Endodermal cell (in vitro differentiated cells): ENCODE results near the gene TRIM41. TPM values are rescaled to one million over a fixed set of nuclear protein-coding genes. Genes with fewer than 3 reads are reported as not detected.

Experiments
- DNase-seq: peaks from one replicate; pipeline ENCODE4 v3.0.0-alpha.2; 2017
- H3K27ac ChIP-seq: 2 replicates; pipeline ENCODE4 v1.5.1; 2013; ENCODE audit warnings: mild to moderate bottlenecking, low read depth, low read length, moderate library complexity
- H3K27me3 ChIP-seq: 2 replicates; pipeline ENCODE4 v1.6.1; 2013; ENCODE audit warnings: mild to moderate bottlenecking, low read length, moderate library complexity; ENCODE audit not compliant: insufficient read depth, control insufficient read depth, poor library complexity, severe bottlenecking
- H3K36me3 ChIP-seq: 2 replicates; pipeline ENCODE4 v1.7.0; 2013; ENCODE audit warnings: mild to moderate bottlenecking, low read length, moderate library complexity; ENCODE audit not compliant: control insufficient read depth, insufficient read depth
- H3K4me1 ChIP-seq: one replicate; pipeline ENCODE4 v1.7.0; 2013; ENCODE audit warnings: low read length; ENCODE audit not compliant: control insufficient read depth, insufficient read depth
- H3K4me3 ChIP-seq: 2 replicates; pipeline ENCODE4 v1.5.1; 2013; ENCODE audit warnings: mild to moderate bottlenecking, low read length, moderate library complexity
- H3K9ac ChIP-seq: 2 replicates; pipeline ENCODE4 v1.6.1; 2013; ENCODE audit warnings: mild to moderate bottlenecking, low read length, moderate library complexity; ENCODE audit not compliant: poor library complexity, severe bottlenecking; ENCODE audit errors: extremely low read depth
- H3K9me3 ChIP-seq: 2 replicates; pipeline ENCODE4 v1.6.1; 2013; ENCODE audit warnings: mild to moderate bottlenecking, low read length, moderate library complexity; ENCODE audit not compliant: control insufficient read depth
- H3K27ac Mint-ChIP-seq: 2 replicates; pipeline ENCODE4 v1.8.0; 2020; ENCODE audit warnings: mixed read lengths
- H3K27me3 Mint-ChIP-seq: 2 replicates; pipeline ENCODE4 v1.8.0; 2021; ENCODE audit warnings: mild to moderate bottlenecking, mixed read lengths; ENCODE audit not compliant: insufficient read depth
- H3K36me3 Mint-ChIP-seq: 2 replicates; pipeline ENCODE4 v1.8.0; 2020; ENCODE audit warnings: low read depth, mixed read lengths
- H3K4me1 Mint-ChIP-seq: 2 replicates; pipeline ENCODE4 v1.8.0; 2020; ENCODE audit warnings: mixed read lengths
- H3K4me3 Mint-ChIP-seq: 2 replicates; pipeline ENCODE4 v1.8.0; 2020; ENCODE audit warnings: mild to moderate bottlenecking, moderate library complexity, mixed read lengths
- H3K9me3 Mint-ChIP-seq: 2 replicates; pipeline ENCODE4 v1.8.0; 2020; ENCODE audit warnings: mild to moderate bottlenecking, mixed read lengths
- CTCF ChIP-seq: fragments of 200-600 bp; sonication (generic); conservative IDR thresholded peaks from 2 replicates; pipeline ENCODE4 v1.5.0; 2021; ENCODE audit warnings: antibody characterized with exemption, mild to moderate bottlenecking
- WGBS, 2 experiments: methylation state at CpG; one replicate each; pipeline versions ENCODE4 v1.1.5 to v1.1.7; 2013; ENCODE audit warnings: missing lambda C conversion rate in 2 of 2, mixed read lengths in 1 of 2; ENCODE audit not compliant: insufficient coverage in 1 of 2, insufficient read length in 1 of 2; 5-methylcytosine and 5-hydroxymethylcytosine counted together
- total RNA-seq, 2 donors: library from RNA; stranded (reverse); fragmentation: NEBNext Ultra II Directional in 1 of 2; extraction: Animal tissue kit (Norgen Biotek cat#: 25700) in 1 of 2; gene quantifications; 2 replicates in 1 of 2; 3 replicates in 1 of 2; pipeline ENCODE4 v1.2.1, GENCODE V29; 2021

Gene TRIM41
- total RNA-seq, 2 donors from 2014 or later = 37.5 to 41.7 TPM

- peaks cover 33% of the 10 kb centered on the region for H3K27me3 Mint-ChIP-seq
- no peaks in the 10 kb centered on the region for H3K36me3 Mint-ChIP-seq
- Histone ChIP-seq H3K4me1 (no peaks in the 10 kb centered on the region), H3K4me3 (peak overlapping the region; percentile 90), H3K36me3 (no peaks in the 10 kb centered on the region), H3K27me3 (peaks cover 10% of the 10 kb centered on the region), H3K27ac (no peak overlapping the region), H3K9me3 (no peaks in the 10 kb centered on the region), H3K9ac (peak overlapping the region; percentile 11)
- no peak overlapping the region for H3K27ac Mint-ChIP-seq
- H3K4me1 Mint-ChIP-seq = no peaks in the 10 kb centered on the region
- H3K4me3 Mint-ChIP-seq = peak overlapping the region; percentile 57
- H3K9me3 Mint-ChIP-seq = no peaks in the 10 kb centered on the region
- no peak for DNase-seq
- no peak for TF ChIP-seq CTCF
- 52 to 75% methylated on average over 8 to 9 of the region's 10 CpGs for WGBS, 2 experiments
Observed at GRCh38 chr5:181218795-181219124, 4.3 kb upstream of the TRIM41 start.

- Mint-ChIP-seq H3K27me3 (peaks cover 29% of the 10 kb centered on the region), H3K4me1 (peaks cover 4% of the 10 kb centered on the region), H3K4me3 (peak overlapping the region; percentile 34), H3K9me3 (no peaks in the 10 kb centered on the region), H3K27ac (no peak overlapping the region), H3K36me3 (peaks cover 1% of the 10 kb centered on the region)
- Histone ChIP-seq H3K4me3 (no peak overlapping the region), H3K9me3 (no peaks in the 10 kb centered on the region), H3K4me1 (peaks cover 1% of the 10 kb centered on the region), H3K36me3 (no peaks in the 10 kb centered on the region), H3K27me3 (peaks cover 10% of the 10 kb centered on the region), H3K9ac (no peak overlapping the region), H3K27ac (no peak overlapping the region)
- TF ChIP-seq CTCF = no peak
- WGBS, 2 experiments = 94 to 97% methylated on average over 35 to 49 of the region's 49 CpGs
- DNase-seq = no peak
Observed at GRCh38 chr5:181219262-181220177, 3.6 kb upstream of the TRIM41 start.

GRCh38 chr5:181220178-181220515 is 2.9 kb upstream of the TRIM41 start:
- peaks cover 25% of the 10 kb centered on the region for H3K27me3 Mint-ChIP-seq
- 92 to 96% methylated on average over 10 of the region's 10 CpGs for WGBS, 2 experiments
- Histone ChIP-seq H3K4me1 (peaks cover 2% of the 10 kb centered on the region), H3K36me3 (no peaks in the 10 kb centered on the region), H3K9ac (no peak overlapping the region), H3K27ac (no peak overlapping the region), H3K9me3 (no peaks in the 10 kb centered on the region), H3K27me3 (peaks cover 10% of the 10 kb centered on the region), H3K4me3 (no peak overlapping the region)
- H3K4me1 Mint-ChIP-seq = peaks cover 4% of the 10 kb centered on the region
- no peak overlapping the region for H3K27ac Mint-ChIP-seq
- no peaks in the 10 kb centered on the region for H3K9me3 Mint-ChIP-seq
- DNase-seq = no peak
- H3K4me3 Mint-ChIP-seq = peak overlapping the region; percentile 34
- peaks cover 1% of the 10 kb centered on the region for H3K36me3 Mint-ChIP-seq
- TF ChIP-seq CTCF = no peak
